ENCODE results near the gene THBS3. TPM values are rescaled to one million over a fixed set of nuclear protein-coding genes. Genes with fewer than 3 reads are reported as not detected.
A peak's percentile ranks its signal among the peaks of the same experiment; 100 is the strongest.

The THBS3 gene
- total RNA-seq, 3 donors from 2014 or later (not counting 1 experiment from before 2014, with no cell fraction given) = 16.2 to 19.4 (median 18.6) TPM

DNA sequence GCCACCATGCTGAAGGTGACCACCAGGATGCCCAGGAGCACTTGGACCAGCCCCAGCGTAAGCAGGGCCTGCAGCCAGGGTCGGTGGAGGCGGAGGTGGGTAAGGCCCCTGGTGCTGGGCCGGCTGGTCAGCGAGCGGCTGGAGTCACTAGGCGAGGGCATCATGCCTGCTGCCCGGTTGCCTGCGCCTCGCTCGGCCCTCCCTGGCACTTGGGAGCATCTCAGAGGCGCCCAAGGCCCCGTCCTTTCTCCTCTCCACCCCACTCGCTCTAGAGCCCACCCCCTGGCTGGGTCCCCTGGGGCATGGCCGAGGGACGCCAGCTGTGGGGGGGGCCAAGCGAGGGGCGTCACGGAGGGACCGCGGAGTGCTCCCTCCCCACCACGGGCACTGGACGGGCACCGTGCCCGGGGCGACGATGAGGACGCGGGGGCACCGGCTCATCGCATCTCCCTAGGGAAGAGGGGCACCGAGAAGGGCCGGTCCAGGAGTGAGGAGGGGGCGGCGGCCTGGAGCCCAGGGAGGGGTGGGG lies 47.1 kb upstream of the THBS3 start:
- intact Hi-C loops (cut with micrococcal nuclease) = loop anchor here (10.0 kb wide), 1 partner anchor 250 kb away; no protein-coding TSS in a partner anchor
- 13% methylated on average over 35 of the region's 35 CpGs for WGBS (ENCODE audit: insufficient coverage)

DNA sequence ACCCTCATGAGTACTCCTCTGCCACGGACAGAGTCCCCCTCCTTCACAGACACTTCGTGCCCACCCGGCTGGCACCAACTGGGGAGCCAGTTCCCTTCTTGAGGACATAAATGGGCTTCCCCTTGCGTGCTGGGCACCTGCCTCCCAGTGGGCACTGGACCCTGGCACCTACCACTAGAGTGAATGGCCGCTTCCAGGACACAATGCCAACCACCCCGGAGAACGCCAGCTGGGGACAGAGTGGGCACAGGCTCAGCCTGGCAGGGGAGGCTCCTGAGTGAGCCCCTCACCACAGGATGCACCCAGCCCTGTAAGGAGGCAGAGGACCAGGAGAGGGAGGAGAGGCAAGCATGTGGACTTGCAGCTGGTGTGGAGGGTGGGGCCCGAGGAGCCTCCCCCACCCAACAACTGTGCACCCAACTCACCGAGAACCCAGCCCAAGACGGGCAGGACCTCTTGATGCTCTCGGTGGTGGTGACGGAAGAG lies 46.6 kb upstream of the THBS3 start:
- TF ChIP-seq, protein P1, sequence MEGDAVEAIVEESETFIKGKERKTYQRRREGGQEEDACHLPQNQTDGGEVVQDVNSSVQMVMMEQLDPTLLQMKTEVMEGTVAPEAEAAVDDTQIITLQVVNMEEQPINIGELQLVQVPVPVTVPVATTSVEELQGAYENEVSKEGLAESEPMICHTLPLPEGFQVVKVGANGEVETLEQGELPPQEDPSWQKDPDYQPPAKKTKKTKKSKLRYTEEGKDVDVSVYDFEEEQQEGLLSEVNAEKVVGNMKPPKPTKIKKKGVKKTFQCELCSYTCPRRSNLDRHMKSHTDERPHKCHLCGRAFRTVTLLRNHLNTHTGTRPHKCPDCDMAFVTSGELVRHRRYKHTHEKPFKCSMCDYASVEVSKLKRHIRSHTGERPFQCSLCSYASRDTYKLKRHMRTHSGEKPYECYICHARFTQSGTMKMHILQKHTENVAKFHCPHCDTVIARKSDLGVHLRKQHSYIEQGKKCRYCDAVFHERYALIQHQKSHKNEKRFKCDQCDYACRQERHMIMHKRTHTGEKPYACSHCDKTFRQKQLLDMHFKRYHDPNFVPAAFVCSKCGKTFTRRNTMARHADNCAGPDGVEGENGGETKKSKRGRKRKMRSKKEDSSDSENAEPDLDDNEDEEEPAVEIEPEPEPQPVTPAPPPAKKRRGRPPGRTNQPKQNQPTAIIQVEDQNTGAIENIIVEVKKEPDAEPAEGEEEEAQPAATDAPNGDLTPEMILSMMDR (IDR thresholded peaks at IDR 0.05) = no peak
- Histone ChIP-seq H3K4me1 (ENCODE audit: control insufficient read depth, insufficient read depth, low read length) (peaks cover 33% of the 10 kb centered on the region), H3K27ac (ENCODE audit: low read length) (no peak overlapping the region), H3K4me3 (ENCODE audit: low read length) (no peak overlapping the region), H3K9me3 (ENCODE audit: control insufficient read depth, insufficient read depth, low read length) (no peaks in the 10 kb centered on the region), H3K36me3 (ENCODE audit: control insufficient read depth, insufficient read depth, low read length) (peaks cover 19% of the 10 kb centered on the region), H3K27me3 (ENCODE audit: control insufficient read depth, insufficient read depth, low read length) (no peaks in the 10 kb centered on the region)
- Mint-ChIP-seq H3K4me3 (peak overlapping the region; percentile 86), H3K27ac (peak overlapping the region in 1 of 2 donors; percentile 63), H3K36me3 (peaks cover 9% of the 10 kb centered on the region), H3K9me3 (no peaks in the 10 kb centered on the region), H3K4me1 (peaks cover 31 to 37% of the 10 kb centered on the region in 2 donors), H3K27me3 (ENCODE audit: low read depth in 2 of 2) (no peaks in the 10 kb centered on the region)
- WGBS (ENCODE audit: insufficient coverage) = 83% methylated on average over 11 of the region's 12 CpGs
- no peak for ATAC-seq
- no peak for DNase-seq
- intact Hi-C loops (cut with micrococcal nuclease) = loop anchor here (10.0 kb wide), 1 partner anchor 251 kb away; no protein-coding TSS in a partner anchor

More for the DNA sequence above, 47.1 kb upstream of the THBS3 start:
- DNase-seq (no peak), ATAC-seq (no peak)
- H3K27me3 Mint-ChIP-seq (ENCODE audit: low read depth in 2 of 2) = no peaks in the 10 kb centered on the region
- no peak overlapping the region for H3K27ac ChIP-seq (ENCODE audit: low read length)
- peak overlapping the region; percentile 90 for H3K4me3 Mint-ChIP-seq
- H3K9me3 Mint-ChIP-seq = no peaks in the 10 kb centered on the region
- peaks cover 9% of the 10 kb centered on the region for H3K36me3 Mint-ChIP-seq
- peak overlapping the region; percentile 85 for H3K4me3 ChIP-seq (ENCODE audit: low read length)
- H3K4me1 ChIP-seq (ENCODE audit: control insufficient read depth, insufficient read depth, low read length) = peaks cover 33% of the 10 kb centered on the region
- H3K9me3 ChIP-seq (ENCODE audit: control insufficient read depth, insufficient read depth, low read length) = no peaks in the 10 kb centered on the region
- peak overlapping the region in 1 of 2 donors; percentile 87 for H3K27ac Mint-ChIP-seq
- TF ChIP-seq, protein P1 (IDR thresholded peaks at IDR 0.05) = no peak
- no peaks in the 10 kb centered on the region for H3K27me3 ChIP-seq (ENCODE audit: control insufficient read depth, insufficient read depth, low read length)
- peaks cover 19% of the 10 kb centered on the region for H3K36me3 ChIP-seq (ENCODE audit: control insufficient read depth, insufficient read depth, low read length)
- peaks cover 31 to 37% of the 10 kb centered on the region in 2 donors for H3K4me1 Mint-ChIP-seq

- Mint-ChIP-seq H3K4me1 (peaks cover 31 to 37% of the 10 kb centered on the region in 2 donors), H3K4me3 (peak overlapping the region; percentile 86), H3K27me3 (ENCODE audit: low read depth in 2 of 2) (no peaks in the 10 kb centered on the region), H3K36me3 (peaks cover 9% of the 10 kb centered on the region), H3K27ac (no peak overlapping the region), H3K9me3 (no peaks in the 10 kb centered on the region)
- Histone ChIP-seq H3K9me3 (ENCODE audit: control insufficient read depth, insufficient read depth, low read length) (no peaks in the 10 kb centered on the region), H3K27me3 (ENCODE audit: control insufficient read depth, insufficient read depth, low read length) (no peaks in the 10 kb centered on the region), H3K27ac (ENCODE audit: low read length) (no peak overlapping the region), H3K4me1 (ENCODE audit: control insufficient read depth, insufficient read depth, low read length) (peaks cover 33% of the 10 kb centered on the region), H3K4me3 (ENCODE audit: low read length) (no peak overlapping the region), H3K36me3 (ENCODE audit: control insufficient read depth, insufficient read depth, low read length) (peaks cover 19% of the 10 kb centered on the region)
- DNase-seq (no peak), ATAC-seq (no peak)
- TF ChIP-seq, protein P1 (IDR thresholded peaks at IDR 0.05) = no peak
- WGBS (ENCODE audit: insufficient coverage) = 94% methylated on average over 5 of the region's 5 CpGs
- intact Hi-C loops (cut with micrococcal nuclease) = loop anchor here (10.0 kb wide), 1 partner anchor 251 kb away; no protein-coding TSS in a partner anchor
Measured at GRCh38 chr1:155253797-155254196, 46.1 kb upstream of the THBS3 start.

Measured in natural killer cell (primary cell).